ENCODE measurements around the gene ZFAND6.
A peak's percentile ranks its signal among the peaks of the same experiment; 100 is the strongest.
"Not testable (repeated sequence)": the region's sequence is repeated elsewhere in the genome, so short reads cannot be mapped to it uniquely, and the experiment has no call there.

The ZFAND6 gene

GRCh38 chr15:80151576-80151975 lies 92.1 kb downstream of the ZFAND6 start:
- DNase-seq (ENCODE audit: low spot score), result no peak

- peak; percentile 88 for DNase-seq (ENCODE audit: low spot score)
Measured at GRCh38 chr15:80152180-80152895, 92.9 kb downstream of the ZFAND6 start.

- DNase-seq (ENCODE audit: low spot score), result peak; percentile 53
Measured at GRCh38 chr15:80152896-80153876, 93.7 kb downstream of the ZFAND6 start, which contains the start of gene FAH. FAH (plus strand) TSS chr15:80152999; CDS start chr15:80153055, 56 bp downstream.

GRCh38 chr15:80153900-80154299 lies 94.4 kb downstream of the ZFAND6 start:
- no peak for DNase-seq (ENCODE audit: low spot score)

GRCh38 chr15:80154336-80154735 lies 94.9 kb downstream of the ZFAND6 start:
- DNase-seq (ENCODE audit: low spot score), result peak; percentile 31

- DNase-seq (ENCODE audit: low spot score), result no peak
Measured at GRCh38 chr15:80155001-80155377, 95.5 kb downstream of the ZFAND6 start.

- not testable (repeated sequence) for DNase-seq (ENCODE audit: low spot score)
Measured at GRCh38 chr15:80155378-80156175, 96.1 kb downstream of the ZFAND6 start.

GRCh38 chr15:80156176-80156720 lies 96.8 kb downstream of the ZFAND6 start:
- no peak for DNase-seq (ENCODE audit: low spot score)

- DNase-seq (ENCODE audit: low spot score), result no peak
Measured at GRCh38 chr15:80157215-80157614, 97.7 kb downstream of the ZFAND6 start.

- no peak for DNase-seq (ENCODE audit: low spot score)
Measured at GRCh38 chr15:80159301-80159700, 99.8 kb downstream of the ZFAND6 start.

GRCh38 chr15:80159811-80160569 lies 100.5 kb downstream of the ZFAND6 start:
- no peak for DNase-seq (ENCODE audit: low spot score)

GRCh38 chr15:80160570-80161156 lies 101.2 kb downstream of the ZFAND6 start:
- DNase-seq (ENCODE audit: low spot score), result no peak

GRCh38 chr15:80161468-80162016 lies 102.1 kb downstream of the ZFAND6 start:
- no peak for DNase-seq (ENCODE audit: low spot score)

GRCh38 chr15:80162059-80162554 lies 102.6 kb downstream of the ZFAND6 start:
- DNase-seq (ENCODE audit: low spot score), result no peak

- DNase-seq (ENCODE audit: low spot score), result no peak
Measured at GRCh38 chr15:80163217-80163616, 103.7 kb downstream of the ZFAND6 start.

- DNase-seq (ENCODE audit: low spot score), result no peak
Measured at GRCh38 chr15:80163897-80164296, 104.4 kb downstream of the ZFAND6 start.

- DNase-seq (ENCODE audit: low spot score), result no peak
Measured at GRCh38 chr15:80167936-80168335, 108.5 kb downstream of the ZFAND6 start.

GRCh38 chr15:80168421-80168820 lies 108.9 kb downstream of the ZFAND6 start:
- DNase-seq (ENCODE audit: low spot score), result no peak

- no peak for DNase-seq (ENCODE audit: low spot score)
Measured at GRCh38 chr15:80169768-80170357, 110.4 kb downstream of the ZFAND6 start.

GRCh38 chr15:80170596-80170995 lies 111.1 kb downstream of the ZFAND6 start:
- DNase-seq (ENCODE audit: low spot score), result no peak

All from cerebellar cortex (tissue), 1 donor.